A549 (cell line): ENCODE results near the gene PPP1R14B. TPM values are rescaled to one million over a fixed set of nuclear protein-coding genes. Genes with fewer than 3 reads are reported as not detected.
A peak's percentile ranks its signal among the peaks of the same experiment; 100 is the strongest.

Source experiments
- ATAC-seq, 2 experiments: fragments of 200-7000 bp in 1 of 2; fragments of >200 bp in 1 of 2; cut with Nextera tagmentation in 1 of 2; cut with Tn5 transposase in 1 of 2; 3 replicates each; pipeline versions ENCODE4 v1.8.0 to v1.9.1; 2018 to 2020; ENCODE audit warnings: mild to moderate bottlenecking in 1 of 2, moderate library complexity in 1 of 2
- CTCF ChIA-PET: fragments of 300-600 bp; sonication (Branson Sonifier 250); formaldehyde crosslinking; extraction: SDS; loops from one replicate; lab custom pipeline; 2021; ENCODE audit warnings: antibody characterized with exemption, inconsistent platforms; lab: Yijun Ruan, JAX
- POLR2A ChIA-PET: fragments of 350-600 bp; formaldehyde crosslinking; extraction: SDS; loops from one replicate; lab custom pipeline; 2021; ENCODE audit warnings: antibody characterized with exemption, inconsistent platforms; lab: Yijun Ruan, JAX
- DNase-seq, 2 experiments: peaks; one replicate each; pipeline versions ENCODE4 v3.0.0 to v3.0.0-alpha.2; 2011 to 2016; ENCODE audit warnings: low read depth in 1 of 2, low spot score in 1 of 2
- FAIRE-seq: peaks from 2 replicates; lab custom pipeline; 2011; peaks lifted over from hg19 to GRCh38; lab: Jason Lieb, UNC
- H3K27ac ChIP-seq, 2 experiments: fragments of >200 bp; sonication (Bioruptor Twin); formaldehyde crosslinking; 3 replicates each; pipeline ENCODE4 v1.5.1; 2016 to 2017
- H3K4me1 ChIP-seq: fragments of >200 bp; sonication (Bioruptor Twin); formaldehyde crosslinking; 3 replicates; pipeline ENCODE4 v1.6.1; 2016
- H3K4me2 ChIP-seq: fragments of >200 bp; sonication (Bioruptor Twin); formaldehyde crosslinking; 3 replicates; pipeline ENCODE4 v1.6.1; 2016
- H3K4me3 ChIP-seq: fragments of >200 bp; sonication (Bioruptor Twin); formaldehyde crosslinking; 3 replicates; pipeline ENCODE4 v1.5.1; 2016
- H3K9me3 ChIP-seq: fragments of >200 bp; sonication (Bioruptor Twin); formaldehyde crosslinking; 3 replicates; pipeline ENCODE4 v1.6.1; 2016
- BHLHE40 ChIP-seq: IDR thresholded peaks from 2 replicates; pipeline ENCODE4 v1.6.1; 2012; ENCODE audit warnings: low read depth, low read length, inconsistent platforms
- CBX2 ChIP-seq: fragments of 200-600 bp; sonication (generic); IDR thresholded peaks from 2 replicates; pipeline ENCODE4 v1.6.1; 2016; ENCODE audit warnings: low read depth, mild to moderate bottlenecking, borderline replicate concordance
- CBX8 ChIP-seq: fragments of 200-600 bp; sonication (generic); IDR thresholded peaks from 2 replicates; pipeline ENCODE4 v1.6.1; 2016
- CEBPB ChIP-seq, 2 experiments: fragments of >200 bp in 1 of 2; sonication (Bioruptor Twin) in 1 of 2; formaldehyde crosslinking in 1 of 2; IDR thresholded peaks; 2 replicates each; pipeline ENCODE4 v1.6.1; 2012 to 2016
- CHD2 ChIP-seq: fragments of 150-350 bp; IDR thresholded peaks from 2 replicates; pipeline ENCODE4 v1.6.1; 2014; ENCODE audit warnings: low read length; ENCODE audit not compliant: partially characterized antibody
- EHF ChIP-seq: fragments of 250-450 bp; sonication (Bioruptor Pico); IDR thresholded peaks from 2 replicates; pipeline ENCODE4 v1.5.0; 2020; ENCODE audit warnings: mild to moderate bottlenecking
- ELK1 ChIP-seq: fragments of 150-350 bp; IDR thresholded peaks from 2 replicates; pipeline ENCODE4 v1.6.1; 2014; ENCODE audit warnings: low read depth, mild to moderate bottlenecking, low read length
- ESRRA ChIP-seq: fragments of 150-350 bp; IDR thresholded peaks from 2 replicates; pipeline ENCODE4 v1.6.1; 2014; ENCODE audit warnings: mild to moderate bottlenecking, low read length, borderline replicate concordance
- FOSB ChIP-seq: fragments of 250-450 bp; sonication (Bioruptor Pico); IDR thresholded peaks from 2 replicates; pipeline ENCODE4 v1.5.0; 2020; ENCODE audit warnings: mild to moderate bottlenecking, moderate library complexity
- FOSL2 ChIP-seq, 2 experiments: fragments of 450-650 bp in 1 of 2; fragments of >200 bp in 1 of 2; sonication (Bioruptor Twin) in 1 of 2; formaldehyde crosslinking; IDR thresholded peaks; 2 replicates each; pipeline versions ENCODE4 v1.5.0 to v1.6.1; 2016 to 2020; ENCODE audit warnings: mild to moderate bottlenecking in 1 of 2, moderate library complexity in 1 of 2
- HES2 ChIP-seq: fragments of >200 bp; sonication (Bioruptor Twin); formaldehyde crosslinking; IDR thresholded peaks from 2 replicates; pipeline ENCODE4 v1.6.1; 2016
- HEYL ChIP-seq: fragments of 250-450 bp; sonication (Bioruptor Pico); IDR thresholded peaks from 2 replicates; pipeline ENCODE4 v1.8.0; 2021; ENCODE audit warnings: mild to moderate bottlenecking, moderate library complexity
- HOXA7 ChIP-seq: fragments of 250-450 bp; sonication (Bioruptor Pico); IDR thresholded peaks from 2 replicates; pipeline ENCODE4 v1.5.0; 2020; ENCODE audit warnings: mild to moderate bottlenecking, moderate library complexity
- HOXB13 ChIP-seq: fragments of 250-450 bp; sonication (Bioruptor Pico); IDR thresholded peaks from 2 replicates; pipeline ENCODE4 v1.5.0; 2020; ENCODE audit warnings: low read depth, mild to moderate bottlenecking, moderate library complexity
- JUN ChIP-seq, 2 experiments: fragments of >200 bp; sonication (Bioruptor Twin); formaldehyde crosslinking; IDR thresholded peaks; 2 replicates in 1 of 2; 3 replicates in 1 of 2; pipeline ENCODE4 v1.6.1; 2016 to 2017
- KDM5A ChIP-seq: fragments of 200-600 bp; sonication (generic); IDR thresholded peaks from 2 replicates; pipeline ENCODE4 v1.6.1; 2016; ENCODE audit warnings: antibody characterized with exemption, mild to moderate bottlenecking
- MAX ChIP-seq: IDR thresholded peaks from 2 replicates; pipeline ENCODE4 v1.6.1; 2012
- NFE2L2 ChIP-seq: fragments of 150-350 bp; conservative IDR thresholded peaks from 2 replicates; pipeline ENCODE4 v1.6.1; 2014; ENCODE audit warnings: low read length
- NR3C1 ChIP-seq: fragments of >200 bp; sonication (Bioruptor Twin); formaldehyde crosslinking; IDR thresholded peaks from 3 replicates; pipeline ENCODE4 v1.6.1; 2017
- POLR2A ChIP-seq: IDR thresholded peaks from 2 replicates; pipeline ENCODE4 v1.6.1; 2012; ENCODE audit warnings: mild to moderate bottlenecking, low read length
- POLR2AphosphoS2 ChIP-seq: conservative IDR thresholded peaks from 2 replicates; pipeline ENCODE4 v1.6.1; 2012; ENCODE audit warnings: low read length, improper control_type of control experiment, inconsistent platforms
- RCOR1 ChIP-seq: fragments of 150-350 bp; IDR thresholded peaks from 2 replicates; pipeline ENCODE4 v1.6.1; 2014; ENCODE audit warnings: antibody characterized with exemption, low read length, low read depth
- RNF2 ChIP-seq: fragments of 200-600 bp; sonication (generic); IDR thresholded peaks from 2 replicates; pipeline ENCODE4 v1.6.1; 2016; ENCODE audit warnings: low read depth, mild to moderate bottlenecking, antibody characterized with exemption, moderate library complexity, borderline replicate concordance
- SMC3 ChIP-seq: fragments of >200 bp; sonication (Bioruptor Twin); formaldehyde crosslinking; IDR thresholded peaks from 3 replicates; pipeline ENCODE4 v1.6.1; 2018; ENCODE audit warnings: inconsistent platforms
- TFCP2L1 ChIP-seq: fragments of 250-450 bp; sonication (Bioruptor Pico); IDR thresholded peaks from 2 replicates; pipeline ENCODE4 v1.5.0; 2021; ENCODE audit warnings: mild to moderate bottlenecking
- ZFP36 ChIP-seq: fragments of 450-650 bp; IDR thresholded peaks from 2 replicates; pipeline ENCODE4 v1.6.1; 2014; ENCODE audit warnings: borderline replicate concordance; ENCODE audit not compliant: partially characterized antibody
- ZNF302 ChIP-seq: fragments of 250-450 bp; sonication (Bioruptor Pico); IDR thresholded peaks from 2 replicates; pipeline ENCODE4 v1.9.0; 2021; ENCODE audit warnings: inconsistent platforms, mild to moderate bottlenecking, moderate library complexity
- WGBS: methylation state at CpG from one replicate; pipeline ENCODE4 v1.1.6; 2017; ENCODE audit errors: missing lambda C conversion rate; 5-methylcytosine and 5-hydroxymethylcytosine counted together
- polyA plus RNA-seq, 4 experiments: library from polyadenylated mRNA; depleted of rRNA in 3 of 4; stranded (reverse); fragments of >200 nt; fragmentation: RNase III in 1 of 4; extraction: RNeasy Plus Mini Kit Qiagen cat#74134 plus additional on column Dnase treatment in 1 of 4; gene quantifications; 2 replicates in 3 of 4; 3 replicates in 1 of 4; pipeline ENCODE4 v1.2.3, GENCODE V29; 2011 to 2017

Gene PPP1R14B
- polyA plus RNA-seq, 2 of the 4 experiments (the other 2 are of a cell fraction) = 152 to 154 TPM

GRCh38 chr11:64281957-64282770, 35.4 kb upstream of the PPP1R14B start:
- FAIRE-seq (no peak), ATAC-seq (no peak), DNase-seq (no peak)
- ChIA-PET POLR2A (interaction anchor here (0.5 to 5.8 kb wide), 4 partner anchors 12 to 57 kb away, joined by 4 to 49 read pairs (median 10); partner anchors contain the start of gene ESRRA), CTCF (interaction anchor here (0.9 to 20.5 kb wide), 5 partner anchors 10 to 49 kb away, joined by 3 to 448 read pairs (median 7); partner anchors contain the start of genes CATSPERZ, ESRRA and PLCB3)
- no peak for TF ChIP-seq BHLHE40
- H3K4me3 ChIP-seq = no peak overlapping the region
- peaks cover 21% of the 10 kb centered on the region for H3K4me1 ChIP-seq
- 94% methylated on average over 22 of the region's 22 CpGs for WGBS
- no peak overlapping the region for H3K27ac ChIP-seq
- no peak overlapping the region for H3K4me2 ChIP-seq
- no peaks in the 10 kb centered on the region for H3K9me3 ChIP-seq

- CTCF ChIA-PET = interaction anchor here (0.6 to 20.5 kb wide), 4 partner anchors 11 to 93 kb away, joined by 3 to 448 read pairs (median 7); partner anchors contain the start of genes CATSPERZ, ESRRA and STIP1
- whole genome bisulfite sequencing = 90% methylated on average over 8 of the region's 8 CpGs
- Histone ChIP-seq H3K4me2 (no peak overlapping the region), H3K4me3 (no peak overlapping the region), H3K4me1 (peaks cover 31% of the 10 kb centered on the region), H3K9me3 (no peaks in the 10 kb centered on the region), H3K27ac (peak overlapping the region in 1 of 2 experiments; percentile 12; a peak in 2 of 6 replicates)
- FAIRE-seq (no peak), ATAC-seq (no peak), DNase-seq (no peak)
- no peak for TF ChIP-seq CHD2
- no peak for TF ChIP-seq JUN (IDR thresholded peaks at IDR 0.05)
- TF ChIP-seq POLR2A = no peak
- TF ChIP-seq CBX8 = no peak
- POLR2A ChIA-PET = interaction anchor here (1.6 kb wide), 1 partner anchor 9 kb away, joined by 5 read pairs; no protein-coding TSS in a partner anchor
Measured at GRCh38 chr11:64278576-64279190, 31.9 kb upstream of the PPP1R14B start.

GRCh38 chr11:64276653-64277431, 30.1 kb upstream of the PPP1R14B start:
- Histone ChIP-seq H3K4me1 (peaks cover 40% of the 10 kb centered on the region), H3K9me3 (no peaks in the 10 kb centered on the region), H3K27ac (peak overlapping the region; percentile 65 to 84), H3K4me2 (peak overlapping the region; percentile 56), H3K4me3 (no peak overlapping the region)
- 47% methylated on average over 15 of the region's 17 CpGs for WGBS
- TF ChIP-seq JUN (IDR thresholded peaks at IDR 0.05) (peak in 1 of 2 experiments; percentile 37; a peak in 1 of 5 replicates), POLR2AphosphoS2 (no peak), HOXA7 (CRISPR knock-in tag) (no peak), FOSB (CRISPR knock-in tag) (no peak), EHF (no peak), RCOR1 (no peak), HOXB13 (CRISPR knock-in tag) (no peak), HEYL (CRISPR knock-in tag) (no peak), ZFP36 (no peak), KDM5A (no peak), POLR2A (no peak), CEBPB (IDR thresholded peaks at IDR 0.05) (no peak), ZNF302 (no peak), MAX (peak; percentile 61), FOSL2 (IDR thresholded peaks at IDR 0.05) (no peak), FOSL2 (CRISPR knock-in tag; IDR thresholded peaks at IDR 0.05) (peak; percentile 83), SMC3 (no peak), CBX8 (no peak), NR3C1 (no peak), HES2 (no peak), CBX2 (no peak), RNF2 (no peak), TFCP2L1 (no peak), ELK1 (no peak), ESRRA (no peak), NFE2L2 (no peak)
- peak; percentile 44 to 81 for DNase-seq
- POLR2A ChIA-PET = interaction anchor here (0.7 to 1.7 kb wide), 8 partner anchors 8 to 55 kb away, joined by 4 to 11 read pairs (median 6); partner anchors contain the start of genes CATSPERZ, FKBP2, PRDX5 and TRMT112
- peak; percentile 88 to 91 for ATAC-seq
- CTCF ChIA-PET = interaction anchor here (0.7 to 20.5 kb wide), 17 partner anchors 8 to 80 kb away, joined by 3 to 448 read pairs (median 3); partner anchors contain the start of genes CATSPERZ, ESRRA, PLCB3 and PPP1R14B
- FAIRE-seq = no peak
